Thoracic aorta (tissue), 2 donors: Measurements from ENCODE around the gene NPEPPS. TPM values are rescaled to one million over a fixed set of nuclear protein-coding genes. Genes with fewer than 3 reads are reported as not detected.
A peak's percentile ranks its signal among the peaks of the same experiment; 100 is the strongest.

Experiments used
- ATAC-seq: fragments of 150-250 bp; one replicate; pipeline ENCODE4 v1.8.0; 2017; ENCODE audit warnings: low read depth; ENCODE audit not compliant: insufficient number of reproducible peaks, low FRiP score
- DNase-seq: peaks from one replicate; pipeline ENCODE4 v3.0.0-alpha.2; 2020; ENCODE audit warnings: low spot score
- H3K27ac ChIP-seq, 2 donors: fragments of 200-600 bp; sonication (generic); 1 replicate in 1 of 2; 2 replicates in 1 of 2; pipeline ENCODE4 v1.5.1; 2016; ENCODE audit warnings: mild to moderate bottlenecking in 2 of 2, moderate library complexity in 2 of 2
- H3K27me3 ChIP-seq: fragments of 200-600 bp; sonication (generic); replicated peaks from 2 replicates; pipeline ENCODE4 v1.6.0; 2016; ENCODE audit warnings: mild to moderate bottlenecking; ENCODE audit not compliant: insufficient read depth
- H3K36me3 ChIP-seq: fragments of 200-600 bp; sonication (generic); one replicate; pipeline ENCODE4 v1.5.1; 2016
- H3K4me1 ChIP-seq, 2 donors: fragments of 200-600 bp; sonication (generic); 1 replicate in 1 of 2; 2 replicates in 1 of 2; pipeline versions ENCODE4 v1.5.1 to v1.6.0; 2016; ENCODE audit warnings: low read depth in 2 of 2, mild to moderate bottlenecking in 1 of 2; ENCODE audit not compliant: control insufficient read depth in 1 of 2
- H3K4me3 ChIP-seq: fragments of 200-600 bp; sonication (generic); 2 replicates; pipeline ENCODE4 v1.5.1; 2016; ENCODE audit warnings: mild to moderate bottlenecking
- H3K9me3 ChIP-seq: fragments of 200-600 bp; sonication (generic); 2 replicates; pipeline ENCODE4 v1.5.1; 2016
- total RNA-seq, 2 donors: library from RNA; depleted of rRNA; stranded (reverse); fragments of >200 nt; gene quantifications; one replicate each; pipeline versions ENCODE4 v1.1.0 to v1.2.3, GENCODE V29; 2016
- TF ChIP-seq, protein P1 (sequence below): fragments of 200-600 bp; sonication (generic); IDR thresholded peaks from one replicate; pipeline ENCODE4 v1.5.1; 2019; ENCODE audit warnings: antibody characterized with exemption

The NPEPPS gene
- total RNA-seq, 2 donors from 2014 or later = 135 to 138 TPM

DNA sequence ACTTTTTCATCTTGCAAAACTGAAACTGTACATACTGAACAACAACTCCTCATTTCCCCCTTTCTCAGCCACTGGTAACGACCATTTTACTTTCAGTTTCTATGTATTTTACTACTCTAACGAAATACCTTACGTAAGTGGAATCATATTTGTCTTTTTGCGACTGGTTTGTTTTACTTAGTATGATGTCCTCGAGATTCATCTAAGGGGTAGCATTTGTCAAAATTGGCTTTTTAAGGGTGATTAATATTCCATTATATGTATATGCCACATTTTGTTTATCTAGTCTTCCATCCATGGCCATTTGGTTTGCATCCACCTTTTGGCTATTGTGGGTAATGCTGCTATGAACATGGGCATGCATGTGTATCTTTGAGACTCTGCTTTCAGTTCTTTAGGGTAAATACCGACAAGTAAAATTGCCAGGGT, 129.2 kb downstream of the NPEPPS start:
- peak overlapping the region; percentile 34 for H3K4me3 ChIP-seq
- H3K36me3 ChIP-seq = peaks cover 49% of the 10 kb centered on the region
- ATAC-seq (no peak), DNase-seq (no peak)
- no peaks in the 10 kb centered on the region for H3K27me3 ChIP-seq
- H3K4me1 ChIP-seq = peaks cover 0 to under 1% of the 10 kb centered on the region in 2 donors
- H3K27ac ChIP-seq = peak overlapping the region in 1 of 2 donors; percentile 12
- H3K9me3 ChIP-seq = no peaks in the 10 kb centered on the region
- TF ChIP-seq, protein P1, sequence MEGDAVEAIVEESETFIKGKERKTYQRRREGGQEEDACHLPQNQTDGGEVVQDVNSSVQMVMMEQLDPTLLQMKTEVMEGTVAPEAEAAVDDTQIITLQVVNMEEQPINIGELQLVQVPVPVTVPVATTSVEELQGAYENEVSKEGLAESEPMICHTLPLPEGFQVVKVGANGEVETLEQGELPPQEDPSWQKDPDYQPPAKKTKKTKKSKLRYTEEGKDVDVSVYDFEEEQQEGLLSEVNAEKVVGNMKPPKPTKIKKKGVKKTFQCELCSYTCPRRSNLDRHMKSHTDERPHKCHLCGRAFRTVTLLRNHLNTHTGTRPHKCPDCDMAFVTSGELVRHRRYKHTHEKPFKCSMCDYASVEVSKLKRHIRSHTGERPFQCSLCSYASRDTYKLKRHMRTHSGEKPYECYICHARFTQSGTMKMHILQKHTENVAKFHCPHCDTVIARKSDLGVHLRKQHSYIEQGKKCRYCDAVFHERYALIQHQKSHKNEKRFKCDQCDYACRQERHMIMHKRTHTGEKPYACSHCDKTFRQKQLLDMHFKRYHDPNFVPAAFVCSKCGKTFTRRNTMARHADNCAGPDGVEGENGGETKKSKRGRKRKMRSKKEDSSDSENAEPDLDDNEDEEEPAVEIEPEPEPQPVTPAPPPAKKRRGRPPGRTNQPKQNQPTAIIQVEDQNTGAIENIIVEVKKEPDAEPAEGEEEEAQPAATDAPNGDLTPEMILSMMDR = no peak

DNA sequence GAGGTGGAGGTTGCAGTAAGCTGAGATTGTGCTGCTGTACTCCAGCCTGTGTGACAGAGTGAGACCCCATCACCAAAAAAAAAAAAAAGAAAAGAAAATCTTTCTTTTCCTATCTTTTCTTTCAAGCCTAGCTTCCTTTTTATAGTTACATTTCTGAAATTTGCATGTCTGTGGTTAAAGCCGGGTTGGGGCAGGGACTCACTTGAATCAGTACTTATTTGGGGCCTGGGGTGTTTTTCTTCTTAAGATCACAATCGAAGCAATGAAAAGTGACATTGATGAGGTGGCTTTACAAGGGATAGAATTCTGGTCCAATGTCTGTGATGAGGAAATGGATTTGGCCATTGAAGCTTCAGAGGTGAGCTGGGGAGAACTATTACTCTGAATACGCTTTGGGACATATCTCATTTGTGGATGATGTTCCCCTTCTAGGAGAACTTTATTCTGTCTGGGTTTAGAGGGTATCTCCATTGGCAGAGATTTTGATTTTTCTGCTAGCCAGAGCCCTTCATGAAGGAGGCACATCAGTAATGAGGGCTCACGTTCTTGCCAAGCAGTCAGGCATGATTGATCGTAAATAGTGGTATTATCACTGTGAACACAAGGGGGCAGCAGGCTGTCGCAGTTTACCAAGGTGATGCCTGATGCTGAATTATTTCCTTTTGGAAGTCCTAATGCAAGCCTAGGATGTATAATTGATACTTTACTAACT, 133.2 kb downstream of the NPEPPS start:
- ATAC-seq (no peak), DNase-seq (no peak)
- H3K4me3 ChIP-seq = no peak overlapping the region
- H3K9me3 ChIP-seq = no peaks in the 10 kb centered on the region
- H3K27me3 ChIP-seq = no peaks in the 10 kb centered on the region
- H3K36me3 ChIP-seq = peaks cover 55% of the 10 kb centered on the region
- TF ChIP-seq, protein P1 = peak; percentile 61
- no peaks in the 10 kb centered on the region for H3K4me1 ChIP-seq
- no peak overlapping the region for H3K27ac ChIP-seq

DNA sequence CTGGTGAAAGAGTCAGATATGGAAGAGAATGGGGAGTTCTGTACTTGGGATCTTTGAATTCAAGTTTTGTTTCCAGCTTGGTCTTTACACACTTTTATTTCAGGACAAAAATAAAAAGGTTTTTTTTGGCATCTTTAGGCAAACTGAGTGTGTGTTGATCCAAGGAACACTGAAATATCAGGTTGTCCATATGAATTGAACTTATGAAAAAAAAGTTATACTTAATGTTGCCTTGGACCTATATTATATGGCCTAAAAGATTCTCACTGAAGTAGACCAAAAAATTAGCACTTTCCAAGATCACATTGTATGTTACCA, 133.7 kb downstream of the NPEPPS start:
- Histone ChIP-seq H3K27ac (no peak overlapping the region), H3K9me3 (no peaks in the 10 kb centered on the region), H3K4me1 (no peaks in the 10 kb centered on the region), H3K4me3 (no peak overlapping the region), H3K36me3 (peaks cover 61% of the 10 kb centered on the region), H3K27me3 (no peaks in the 10 kb centered on the region)
- TF ChIP-seq, protein P1 = no peak
- no peak for DNase-seq
- no peak for ATAC-seq

DNA sequence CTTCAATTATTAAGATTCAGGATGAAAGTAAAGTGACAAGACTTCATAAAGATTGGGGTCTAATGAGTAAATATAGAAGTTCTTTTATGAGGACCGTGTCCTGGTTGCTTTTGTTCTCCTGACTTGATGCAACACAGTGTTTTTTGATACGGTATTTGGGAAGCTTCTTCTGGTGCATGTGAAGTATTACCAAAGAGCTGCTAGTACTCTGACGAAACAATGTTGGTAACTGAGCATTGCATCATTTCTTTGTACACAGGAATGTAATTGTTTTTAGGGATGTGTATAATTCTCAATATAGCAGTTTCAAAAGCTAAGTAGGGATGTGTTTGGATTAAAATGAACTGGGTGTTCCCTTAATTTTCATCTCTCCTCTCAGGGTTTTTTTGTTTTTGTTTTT, 134.7 kb downstream of the NPEPPS start:
- ATAC-seq = no peak
- Histone ChIP-seq H3K36me3 (peaks cover 68% of the 10 kb centered on the region), H3K4me1 (no peaks in the 10 kb centered on the region), H3K27me3 (no peaks in the 10 kb centered on the region), H3K9me3 (no peaks in the 10 kb centered on the region), H3K27ac (no peak overlapping the region), H3K4me3 (no peak overlapping the region)
- no peak for DNase-seq
- TF ChIP-seq, protein P1 = no peak

DNA sequence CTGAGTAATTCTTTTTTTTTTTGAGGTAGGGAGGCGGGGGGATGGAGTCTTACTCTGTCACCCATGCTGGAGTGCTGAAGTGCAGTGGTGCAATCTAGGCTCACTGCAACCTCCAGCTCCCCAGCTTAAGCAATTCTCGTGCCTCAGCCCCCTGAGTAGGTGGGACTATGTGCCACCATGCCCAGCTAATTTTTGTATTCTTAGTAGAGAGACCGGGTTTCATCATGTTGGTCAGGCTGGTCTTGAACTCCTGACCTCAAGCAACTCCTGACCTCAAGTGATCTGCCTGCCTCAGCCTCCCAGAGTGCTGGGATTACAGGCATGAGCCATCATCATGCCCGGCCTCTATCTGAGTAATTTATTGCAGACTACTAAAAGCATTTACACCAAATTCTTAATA, 138.2 kb downstream of the NPEPPS start:
- no peak overlapping the region for H3K4me3 ChIP-seq
- H3K27me3 ChIP-seq = no peaks in the 10 kb centered on the region
- DNase-seq (no peak), ATAC-seq (no peak)
- H3K4me1 ChIP-seq = no peaks in the 10 kb centered on the region
- H3K27ac ChIP-seq = no peak overlapping the region
- H3K36me3 ChIP-seq = peaks cover 87% of the 10 kb centered on the region
- TF ChIP-seq, protein P1 = no peak
- no peaks in the 10 kb centered on the region for H3K9me3 ChIP-seq
